GM12873 (cell line): ENCODE data around the gene USP3.

ENCODE experiments used
- TF ChIP-seq, protein P1 (sequence below): IDR thresholded peaks from 2 replicates; pipeline ENCODE4 v1.5.1; 2012; ENCODE audit warnings: low read depth, mild to moderate bottlenecking, moderate library complexity, low read length, control low read depth; ENCODE audit not compliant: insufficient read depth; ENCODE audit errors: missing control alignments

The USP3 gene

DNA sequence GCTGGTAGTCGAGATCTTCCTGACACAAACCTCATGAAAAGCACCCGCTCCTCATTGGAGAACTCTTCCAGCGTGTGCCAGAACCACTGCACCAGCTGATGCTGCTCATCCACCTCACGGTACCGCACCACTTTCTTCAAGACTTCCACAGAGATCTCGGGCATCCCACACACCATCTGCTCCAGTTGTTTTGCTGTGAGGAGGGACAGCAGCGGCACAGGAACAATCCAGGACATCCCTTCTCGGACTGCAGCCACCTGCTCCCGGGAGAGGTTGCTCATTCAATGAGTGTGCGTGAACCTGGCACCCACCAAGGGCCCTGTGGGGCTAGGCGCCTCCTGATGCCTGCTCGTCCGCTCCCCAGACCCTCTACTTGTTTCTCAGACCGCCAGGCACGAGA is 107.9 kb downstream of the USP3 start:
- TF ChIP-seq, protein P1, sequence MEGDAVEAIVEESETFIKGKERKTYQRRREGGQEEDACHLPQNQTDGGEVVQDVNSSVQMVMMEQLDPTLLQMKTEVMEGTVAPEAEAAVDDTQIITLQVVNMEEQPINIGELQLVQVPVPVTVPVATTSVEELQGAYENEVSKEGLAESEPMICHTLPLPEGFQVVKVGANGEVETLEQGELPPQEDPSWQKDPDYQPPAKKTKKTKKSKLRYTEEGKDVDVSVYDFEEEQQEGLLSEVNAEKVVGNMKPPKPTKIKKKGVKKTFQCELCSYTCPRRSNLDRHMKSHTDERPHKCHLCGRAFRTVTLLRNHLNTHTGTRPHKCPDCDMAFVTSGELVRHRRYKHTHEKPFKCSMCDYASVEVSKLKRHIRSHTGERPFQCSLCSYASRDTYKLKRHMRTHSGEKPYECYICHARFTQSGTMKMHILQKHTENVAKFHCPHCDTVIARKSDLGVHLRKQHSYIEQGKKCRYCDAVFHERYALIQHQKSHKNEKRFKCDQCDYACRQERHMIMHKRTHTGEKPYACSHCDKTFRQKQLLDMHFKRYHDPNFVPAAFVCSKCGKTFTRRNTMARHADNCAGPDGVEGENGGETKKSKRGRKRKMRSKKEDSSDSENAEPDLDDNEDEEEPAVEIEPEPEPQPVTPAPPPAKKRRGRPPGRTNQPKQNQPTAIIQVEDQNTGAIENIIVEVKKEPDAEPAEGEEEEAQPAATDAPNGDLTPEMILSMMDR: no peak

DNA sequence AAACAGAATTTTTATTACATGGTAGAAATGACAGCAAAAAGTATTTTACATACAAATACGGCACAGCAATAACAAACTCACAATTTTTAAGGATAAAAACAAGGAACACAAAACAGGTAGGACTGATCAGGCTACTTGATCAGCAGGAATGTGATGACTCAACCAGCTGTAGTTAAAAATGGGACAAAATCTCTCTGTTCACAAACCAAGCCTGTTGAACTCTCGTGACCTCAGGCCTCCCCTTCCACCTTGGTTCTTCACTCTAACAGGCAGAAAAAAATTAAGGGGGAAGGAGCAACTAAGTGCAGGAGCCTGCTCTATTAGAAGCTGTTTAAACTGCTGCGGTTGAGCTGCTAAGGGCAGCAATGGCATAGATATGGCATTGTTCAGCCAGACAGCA is 111.5 kb downstream of the USP3 start:
- TF ChIP-seq, protein P1: no peak

DNA sequence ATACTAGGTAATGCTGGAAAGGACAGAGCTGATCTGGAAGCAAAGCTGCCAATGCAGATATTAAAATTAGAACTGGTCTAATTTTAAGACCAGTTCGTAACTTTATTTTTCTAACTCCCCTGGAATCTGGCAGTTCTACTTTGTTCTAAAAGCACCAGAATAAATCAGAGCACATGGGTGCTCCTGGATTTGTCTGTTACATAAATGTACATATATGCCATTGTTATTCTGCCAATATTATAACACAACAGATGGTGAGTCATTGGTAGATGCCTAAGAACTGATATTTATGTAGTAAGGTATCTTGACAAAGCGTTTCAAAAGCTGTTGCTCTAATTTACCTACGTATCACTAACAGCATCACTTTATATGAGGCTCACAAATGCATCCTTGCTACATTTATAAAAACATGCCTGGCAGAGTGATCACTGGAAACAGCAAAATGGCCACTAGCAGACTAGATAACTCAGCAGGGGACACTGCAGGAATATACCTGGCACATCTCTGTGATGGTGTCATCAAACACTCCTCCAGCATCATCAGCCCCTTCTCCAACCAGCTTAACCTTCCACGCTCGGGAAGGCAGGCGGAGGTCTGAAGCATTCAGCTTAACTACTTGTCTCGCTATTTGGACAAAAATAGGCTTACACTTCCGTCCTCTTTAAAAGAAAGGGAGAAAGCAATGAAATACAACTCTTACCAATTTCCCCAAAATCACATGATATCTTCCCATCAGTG is 119.0 kb downstream of the USP3 start:
- TF ChIP-seq, protein P1: no peak

DNA sequence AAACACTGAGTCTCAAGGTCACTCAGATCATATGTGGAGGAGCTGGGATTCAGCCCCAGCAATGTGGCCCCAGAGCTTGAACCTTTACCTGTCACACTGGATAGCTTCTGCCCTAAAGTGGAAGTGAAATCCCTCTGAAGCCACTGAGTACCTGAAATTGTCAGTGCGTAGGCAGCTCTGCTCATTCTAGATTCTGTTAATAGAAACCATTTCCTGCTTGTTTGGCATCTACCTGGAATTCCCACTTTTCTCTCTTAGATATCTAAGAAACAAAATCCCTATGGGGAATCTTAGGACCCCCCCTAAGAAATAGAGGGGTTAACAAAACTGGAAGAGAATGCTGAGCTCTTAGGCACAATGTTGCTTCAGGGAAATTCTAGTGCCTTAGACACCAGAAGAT is 122.6 kb downstream of the USP3 start:
- TF ChIP-seq, protein P1: no peak

DNA sequence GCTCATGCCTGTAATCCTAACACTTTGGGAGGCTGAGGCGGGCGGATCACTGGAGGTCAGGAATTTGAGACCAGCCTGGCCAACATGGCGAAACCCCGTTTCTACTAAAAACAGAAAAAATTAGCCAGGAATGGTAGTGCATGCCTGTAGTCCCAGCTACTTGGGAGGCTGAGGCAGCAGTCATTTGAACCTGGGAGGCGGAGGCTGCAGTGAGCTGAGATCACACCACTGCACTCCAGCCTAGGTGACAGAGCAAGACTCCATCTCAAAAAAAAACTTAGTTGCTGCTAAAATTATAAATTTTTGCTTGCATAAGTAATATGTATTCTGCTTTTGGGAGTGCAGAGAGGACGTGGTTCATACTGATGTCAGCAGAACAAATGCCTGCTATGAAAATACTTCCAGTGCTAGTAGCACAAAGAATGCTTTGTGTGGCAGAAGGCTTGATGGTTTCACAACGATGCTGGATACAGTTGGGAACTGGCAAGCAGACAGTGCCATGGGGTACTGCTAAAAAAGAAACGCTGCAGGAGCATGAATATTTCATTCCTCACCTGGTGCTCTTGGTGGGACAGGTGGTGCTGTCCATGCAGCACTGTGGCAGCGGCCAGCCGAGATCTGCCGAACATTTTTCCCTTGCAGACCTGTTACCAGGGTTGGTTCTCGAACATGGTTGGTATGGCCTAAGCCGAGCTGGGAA is 123.9 kb downstream of the USP3 start:
- TF ChIP-seq, protein P1: no peak

DNA sequence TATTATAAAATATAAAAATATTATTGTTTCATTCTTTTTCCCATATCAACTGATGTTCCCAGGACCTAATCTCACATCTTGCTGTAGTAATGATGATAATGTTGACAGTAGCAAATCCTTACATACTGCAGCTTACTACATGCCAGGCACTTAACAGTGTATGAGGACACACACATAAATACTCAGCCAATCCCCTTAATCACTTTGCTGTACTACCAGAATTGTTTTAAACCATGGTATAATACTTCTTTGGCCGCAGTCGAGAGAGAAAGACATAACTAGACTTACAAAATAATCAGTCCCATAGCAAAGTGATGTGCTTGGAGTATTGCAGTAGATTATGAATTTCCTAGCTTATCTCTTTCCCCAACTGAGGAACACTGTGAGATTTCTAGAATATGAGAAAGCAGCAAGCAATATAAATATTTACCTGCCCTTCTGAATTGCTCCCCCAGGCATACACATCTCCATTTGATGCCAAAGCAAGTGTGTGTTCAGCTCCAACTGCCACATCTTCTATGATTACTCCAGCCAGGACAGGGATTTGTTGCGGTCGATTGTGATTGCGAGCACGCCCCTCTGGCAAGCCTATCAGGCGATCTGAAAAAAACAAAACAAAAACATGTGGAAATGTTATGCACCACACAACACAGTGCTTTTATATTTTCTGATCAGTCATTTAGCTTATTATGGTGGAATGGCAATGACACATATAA is 125.8 kb downstream of the USP3 start:
- TF ChIP-seq, protein P1: no peak

DNA sequence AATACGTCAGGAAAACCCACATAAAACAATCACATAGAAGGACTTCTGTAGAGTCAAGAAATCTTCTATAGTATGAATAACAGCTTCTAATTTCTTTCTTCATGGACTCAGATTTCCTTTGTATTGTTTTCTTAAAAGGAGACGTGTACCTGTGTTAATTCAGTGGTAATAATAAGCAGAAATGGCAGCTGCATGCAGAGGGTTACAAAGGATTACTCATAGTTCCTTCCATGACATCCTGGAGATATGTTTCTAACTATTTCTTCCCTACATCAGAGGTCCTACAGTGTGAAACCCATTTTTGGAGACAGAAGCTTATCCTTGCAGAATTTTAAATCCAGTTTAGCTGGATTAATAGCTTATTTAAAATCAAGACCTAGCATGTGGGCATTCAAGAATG is 128.9 kb downstream of the USP3 start:
- TF ChIP-seq, protein P1: no peak
